GM21526 (cell line): ENCODE results near the gene AMDHD1.

ENCODE experiments used
- ATAC-seq: cut with Tn5 transposase; IDR thresholded peaks from one replicate; pipeline ENCODE4 v1.9.1; 2021; ENCODE audit warnings: moderate library complexity; ENCODE audit not compliant: unreplicated experiment, low FRiP score

AMDHD1 gene, protein sequence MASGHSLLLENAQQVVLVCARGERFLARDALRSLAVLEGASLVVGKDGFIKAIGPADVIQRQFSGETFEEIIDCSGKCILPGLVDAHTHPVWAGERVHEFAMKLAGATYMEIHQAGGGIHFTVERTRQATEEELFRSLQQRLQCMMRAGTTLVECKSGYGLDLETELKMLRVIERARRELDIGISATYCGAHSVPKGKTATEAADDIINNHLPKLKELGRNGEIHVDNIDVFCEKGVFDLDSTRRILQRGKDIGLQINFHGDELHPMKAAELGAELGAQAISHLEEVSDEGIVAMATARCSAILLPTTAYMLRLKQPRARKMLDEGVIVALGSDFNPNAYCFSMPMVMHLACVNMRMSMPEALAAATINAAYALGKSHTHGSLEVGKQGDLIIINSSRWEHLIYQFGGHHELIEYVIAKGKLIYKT

DNA sequence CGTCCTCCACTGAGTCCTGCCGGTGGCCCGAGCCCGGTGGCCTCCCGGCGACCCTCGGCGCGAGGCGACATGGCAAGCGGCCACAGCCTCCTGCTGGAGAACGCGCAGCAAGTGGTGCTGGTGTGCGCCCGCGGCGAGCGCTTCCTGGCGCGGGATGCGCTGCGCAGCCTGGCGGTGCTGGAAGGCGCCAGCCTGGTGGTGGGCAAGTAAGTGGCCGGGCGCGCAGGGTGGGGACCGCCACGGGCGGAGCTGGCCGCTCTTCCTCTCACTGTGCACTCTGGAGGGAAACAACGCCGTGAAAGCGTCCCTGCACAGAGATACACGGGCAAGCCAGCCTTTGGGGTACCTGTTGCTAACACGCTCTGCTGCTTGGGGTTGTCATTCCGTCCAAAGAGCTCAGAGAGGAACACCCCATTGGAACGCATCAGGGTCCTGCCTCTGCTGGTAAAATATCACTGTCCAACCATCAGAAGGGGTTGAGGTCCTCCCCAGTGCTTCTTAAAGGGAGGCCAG, at the start of gene AMDHD1:
Gene AMDHD1 (plus strand): TSS at position 2 of the 513 bp plus-strand sequence. CDS start 68 bp downstream, at position 70.
- ATAC-seq, result peak; percentile 61

DNA sequence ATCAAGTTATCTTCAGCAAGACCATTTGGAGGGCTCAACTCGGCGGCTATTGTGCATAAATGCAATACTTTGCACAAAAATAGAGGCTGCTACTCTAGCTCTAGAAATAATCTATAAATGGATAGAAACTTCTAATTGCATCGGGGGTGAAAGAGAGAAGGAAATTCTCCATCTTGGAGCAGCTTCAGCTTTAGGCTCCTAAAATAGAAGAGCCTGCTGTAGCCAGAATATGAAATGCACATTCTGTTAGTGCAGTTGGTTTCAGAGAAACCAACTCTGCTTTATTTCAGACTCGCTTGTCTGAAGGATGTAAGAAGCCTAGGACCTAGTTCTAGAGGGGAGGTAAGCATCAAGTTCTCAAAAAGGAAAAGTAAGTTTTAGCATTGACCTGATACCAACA, 46.3 kb upstream of the AMDHD1 start:
- ATAC-seq, result no peak

DNA sequence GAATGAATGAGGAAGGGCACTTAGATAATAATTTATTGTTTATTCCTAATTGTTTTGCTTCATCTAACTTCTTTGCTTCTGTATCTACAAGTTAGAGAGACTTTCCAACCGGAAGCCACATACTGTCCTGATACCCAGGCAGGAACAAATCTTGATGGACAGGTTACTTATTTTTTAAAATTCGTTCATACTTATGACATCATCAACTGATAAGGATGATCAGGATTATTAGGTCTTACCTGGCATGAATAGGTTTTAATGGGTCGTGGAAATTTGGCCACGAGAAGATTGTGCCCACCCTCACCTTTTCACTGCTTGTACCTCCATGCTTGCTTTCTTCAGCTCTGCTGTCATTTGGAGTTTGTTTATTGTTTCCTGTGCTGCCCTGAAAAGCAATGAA, 45.0 kb upstream of the AMDHD1 start:
- no peak for ATAC-seq

DNA sequence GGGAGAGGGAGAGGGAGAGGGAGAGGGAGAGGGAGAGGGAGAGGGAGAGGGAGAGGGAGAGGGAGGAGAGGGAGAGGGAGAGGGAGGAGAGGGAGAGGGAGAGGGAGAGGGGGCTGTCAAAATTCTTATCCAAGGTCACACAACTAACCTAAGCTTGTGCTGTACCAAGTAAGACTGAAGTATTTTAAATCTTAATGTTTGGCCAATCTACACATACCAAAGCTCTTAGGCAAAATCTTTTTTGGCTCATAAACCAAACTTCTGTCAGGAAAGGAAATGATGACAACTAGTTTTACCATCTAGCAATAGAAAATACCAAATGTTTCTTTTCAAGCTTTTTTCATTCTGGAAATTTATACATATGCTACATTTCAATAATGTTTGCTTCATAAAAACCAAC, 34.6 kb upstream of the AMDHD1 start:
- no peak for ATAC-seq

DNA sequence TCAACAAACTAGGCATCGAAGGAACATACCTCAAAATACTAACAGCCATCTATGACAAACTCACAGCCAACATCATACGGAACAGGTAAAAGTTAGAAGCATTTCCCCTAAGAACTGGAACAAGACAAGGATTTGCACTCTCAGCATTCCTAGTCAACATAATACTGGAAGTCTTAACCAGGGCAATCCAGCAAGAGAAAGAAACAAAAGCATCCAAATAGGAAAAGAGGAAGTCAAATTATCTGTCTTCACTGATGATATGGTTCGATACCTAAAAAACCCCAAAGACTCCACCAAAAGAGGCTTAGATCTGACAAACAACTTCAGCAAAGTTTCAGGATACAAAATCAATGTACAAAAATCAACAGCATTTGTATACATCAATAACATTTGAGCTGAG, 33.3 kb upstream of the AMDHD1 start:
- ATAC-seq, result no peak

DNA sequence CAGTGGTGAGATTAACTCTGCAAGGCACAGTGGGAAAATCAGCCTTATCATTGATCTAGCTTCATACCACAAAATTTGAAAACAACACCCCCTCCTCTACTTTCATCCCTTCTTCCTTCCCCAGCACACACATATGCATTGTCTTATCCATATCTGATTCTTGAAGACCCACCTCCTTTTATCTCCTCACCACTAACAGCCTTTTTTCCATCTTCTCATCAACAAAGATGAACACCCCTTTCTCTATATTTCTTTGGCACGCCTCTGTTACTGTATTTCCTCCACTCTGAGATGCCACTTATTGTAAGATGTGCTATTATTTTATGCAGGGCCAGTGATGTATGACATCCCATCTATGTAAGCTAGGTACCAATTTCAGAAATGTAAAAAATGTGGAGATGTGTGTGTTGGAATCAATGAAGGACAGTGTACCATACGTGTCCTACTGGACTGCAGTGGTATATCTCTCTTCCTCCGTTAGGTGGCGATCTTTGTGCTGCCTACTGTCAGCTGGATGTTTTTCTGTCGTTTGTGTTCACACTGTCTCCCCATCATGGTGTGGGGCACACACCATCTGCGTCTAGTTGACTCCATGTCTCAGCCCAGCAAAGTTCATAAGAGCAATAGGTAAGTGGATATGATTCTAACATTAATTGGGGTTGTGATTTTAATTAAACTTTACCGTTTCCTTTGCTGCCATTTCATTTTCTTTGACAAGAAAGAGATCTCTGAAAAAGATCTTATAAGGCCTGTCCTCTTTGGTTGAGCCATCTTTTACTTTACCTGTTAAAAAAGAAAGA, 24.7 kb upstream of the AMDHD1 start:
- peak; percentile 85 for ATAC-seq

DNA sequence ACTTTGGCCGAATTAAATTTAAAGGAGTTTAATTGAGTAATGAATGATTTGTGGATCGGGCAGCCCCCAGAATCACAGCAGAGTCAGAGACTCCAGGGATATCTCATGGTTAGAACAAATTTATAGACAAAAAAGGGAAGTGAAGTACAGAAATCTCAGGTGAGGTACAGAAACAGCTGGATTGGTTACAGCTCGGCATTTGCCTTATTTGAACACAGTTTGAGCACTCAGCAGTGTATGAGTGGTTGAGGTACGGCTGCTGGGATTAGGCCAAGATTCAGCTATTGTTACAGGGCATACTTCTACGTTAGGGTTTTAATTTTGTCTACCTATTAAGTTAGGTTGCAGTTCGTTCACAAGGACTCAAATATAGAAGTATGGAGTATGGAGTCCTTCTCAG, 24.0 kb upstream of the AMDHD1 start:
- no peak for ATAC-seq

DNA sequence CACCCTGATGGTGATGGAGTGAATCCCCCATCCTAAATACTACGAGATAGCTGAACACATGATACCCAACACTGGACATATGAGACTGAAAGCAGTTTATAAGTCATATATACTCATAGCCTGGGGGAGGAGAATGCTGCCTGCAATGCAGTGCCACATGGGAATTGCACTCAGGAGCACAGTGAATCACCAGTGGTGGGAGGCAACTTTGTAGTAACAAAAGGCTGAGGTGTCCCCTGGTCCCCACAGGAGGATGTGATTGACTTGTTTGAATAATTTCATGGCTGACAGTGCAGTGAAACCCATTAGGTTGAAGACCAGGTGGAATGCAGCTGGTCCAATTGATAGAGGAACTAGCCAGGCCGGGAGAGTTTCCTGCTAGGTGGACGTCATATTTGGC, 20.9 kb upstream of the AMDHD1 start:
- ATAC-seq, result no peak

DNA sequence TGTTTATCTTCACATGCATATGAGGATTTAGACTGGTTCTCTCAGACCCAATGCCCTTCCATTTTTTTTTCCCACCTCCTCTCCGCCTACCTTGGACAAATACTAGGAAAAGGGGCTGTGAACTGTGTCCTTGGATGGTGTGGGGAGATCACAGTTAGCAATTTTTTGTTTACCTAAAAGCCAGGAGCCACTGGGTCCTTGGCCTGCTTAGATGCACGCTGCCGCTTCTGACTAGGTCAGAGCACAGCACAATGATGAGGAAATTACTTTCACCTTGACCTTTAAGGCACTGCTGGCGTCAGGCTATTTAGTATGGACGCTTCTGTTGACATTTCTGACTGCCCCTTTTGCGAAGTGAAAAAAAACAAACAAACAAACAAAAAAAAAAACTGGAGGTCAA, 2.6 kb upstream of the AMDHD1 start:
- ATAC-seq, result no peak

DNA sequence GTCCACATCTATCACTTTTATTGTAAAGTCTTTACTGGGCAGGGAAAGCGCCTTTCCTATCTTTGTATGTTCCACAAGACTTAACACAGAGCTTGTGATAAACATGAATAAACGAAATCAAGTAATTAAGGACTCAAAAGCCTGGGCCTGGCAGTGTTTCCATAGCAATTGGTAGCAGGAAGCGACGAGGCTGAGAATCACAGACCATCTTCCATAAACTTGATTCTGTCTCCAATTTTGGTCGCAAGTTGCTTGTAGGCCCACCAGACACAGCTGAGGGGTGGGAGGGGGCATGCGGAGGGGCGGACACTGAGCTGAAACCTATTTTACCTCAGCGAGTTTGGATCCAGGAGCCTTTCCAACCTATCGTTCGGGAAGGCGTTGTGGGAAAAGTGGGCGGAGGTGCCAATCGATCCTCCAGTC, 1.0 kb upstream of the AMDHD1 start:
- ATAC-seq, result no peak

DNA sequence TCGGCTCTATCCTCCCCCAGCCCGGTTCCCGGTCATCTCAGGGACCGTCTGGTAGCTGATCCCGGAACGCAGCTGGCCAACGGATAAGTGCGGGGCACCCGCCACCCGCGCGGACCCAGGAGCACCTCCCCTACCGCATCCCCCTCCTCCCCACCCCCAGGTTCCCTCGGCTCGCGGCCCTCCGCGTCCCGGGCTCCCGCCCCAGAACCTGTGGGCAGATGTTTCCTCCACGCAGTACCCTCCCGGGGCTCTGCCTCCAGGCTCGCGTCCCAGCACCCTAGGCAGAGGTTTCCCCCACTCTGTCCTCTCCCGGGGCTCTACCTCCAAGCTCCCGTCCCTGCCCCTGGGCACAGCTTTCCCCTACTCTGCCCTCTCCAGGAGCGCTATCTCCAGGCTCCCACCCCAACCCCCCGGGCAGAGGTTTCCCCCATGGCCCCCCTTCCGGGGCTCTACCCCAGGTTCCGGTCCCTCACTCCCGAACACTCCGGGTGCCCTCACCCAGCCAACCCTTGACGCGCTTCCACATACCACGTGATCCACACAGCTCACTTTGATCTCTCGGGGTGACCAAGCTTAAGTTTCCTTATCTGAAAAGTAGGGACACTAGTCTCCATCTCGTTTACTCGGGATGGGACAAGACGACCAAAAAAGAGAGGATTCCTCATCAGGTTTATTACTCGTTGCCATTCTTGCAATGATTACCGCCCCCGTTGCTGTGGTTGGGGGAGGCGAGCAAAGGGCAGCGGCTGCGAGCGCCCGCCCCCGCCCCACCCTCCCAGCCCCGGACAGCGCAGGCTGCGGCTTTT, 404 bp upstream of the AMDHD1 start, which contains the start of gene CCDC38:
Gene CCDC38 (minus strand): TSS at position 91 of the 806 bp plus-strand sequence. CDS start 6,105 bp downstream, outside the sequence.
- ATAC-seq, result peak; percentile 98

DNA sequence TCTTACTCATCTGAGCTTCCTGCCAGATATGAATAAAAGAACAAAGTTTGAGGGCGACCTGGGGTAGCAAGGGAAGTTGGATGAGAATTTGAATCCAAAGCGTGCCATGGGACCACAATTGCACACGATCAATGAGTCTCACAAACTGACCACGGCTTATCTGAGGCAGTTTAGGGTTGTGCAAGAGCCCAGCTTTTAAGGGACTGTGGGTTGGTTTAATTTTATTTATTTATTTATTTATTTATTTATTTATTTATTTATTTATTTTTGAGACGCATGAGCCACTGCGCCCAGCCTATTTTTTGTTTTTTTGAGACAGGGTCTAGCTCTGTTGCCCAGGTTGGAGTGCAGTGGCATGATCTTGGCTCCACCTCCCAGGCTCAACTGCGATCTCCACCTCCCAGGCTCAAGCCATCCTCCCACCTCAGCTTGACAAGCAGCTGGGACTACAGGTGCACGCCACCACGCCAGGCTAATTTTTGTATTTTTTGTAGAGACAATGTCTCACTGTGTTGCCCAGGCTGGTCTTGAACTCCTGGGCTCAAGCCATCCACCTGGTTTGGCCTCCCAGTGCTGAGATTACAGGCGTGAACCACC, 1.1 kb downstream of the AMDHD1 start:
- ATAC-seq, result no peak

DNA sequence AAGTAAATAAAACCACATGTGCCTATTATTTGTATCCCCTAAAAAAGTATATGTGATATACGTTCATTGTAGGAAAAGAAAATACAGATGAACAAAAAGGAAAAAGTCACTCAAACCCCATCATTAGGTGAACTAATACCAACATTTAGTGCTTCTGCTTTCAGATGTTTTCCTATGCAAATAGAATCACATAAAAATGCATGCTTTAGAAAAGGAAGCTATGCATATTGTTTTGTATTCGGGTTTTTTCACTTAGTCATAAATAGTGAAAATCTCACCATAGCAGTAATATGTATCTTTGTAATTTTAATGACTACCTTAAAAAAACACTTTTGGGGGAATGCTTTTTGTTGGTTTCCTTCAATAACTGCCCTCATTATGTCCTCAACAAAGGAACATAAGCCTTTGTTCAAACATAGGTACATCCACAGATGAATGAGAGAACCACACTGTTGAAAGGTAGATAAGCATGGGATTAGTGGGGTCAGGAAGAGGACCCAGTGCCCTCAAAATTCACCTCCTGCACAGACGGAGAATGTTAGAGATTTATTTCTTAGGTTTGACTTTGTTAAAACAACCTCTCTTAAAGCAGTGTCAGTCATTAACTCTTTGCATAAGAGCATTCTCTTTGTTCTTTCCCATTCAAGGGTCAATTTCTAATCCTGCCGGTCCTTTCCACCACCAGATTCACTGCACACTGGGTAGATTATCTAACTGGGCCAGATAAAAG, 6.5 kb downstream of the AMDHD1 start:
- ATAC-seq, result no peak

DNA sequence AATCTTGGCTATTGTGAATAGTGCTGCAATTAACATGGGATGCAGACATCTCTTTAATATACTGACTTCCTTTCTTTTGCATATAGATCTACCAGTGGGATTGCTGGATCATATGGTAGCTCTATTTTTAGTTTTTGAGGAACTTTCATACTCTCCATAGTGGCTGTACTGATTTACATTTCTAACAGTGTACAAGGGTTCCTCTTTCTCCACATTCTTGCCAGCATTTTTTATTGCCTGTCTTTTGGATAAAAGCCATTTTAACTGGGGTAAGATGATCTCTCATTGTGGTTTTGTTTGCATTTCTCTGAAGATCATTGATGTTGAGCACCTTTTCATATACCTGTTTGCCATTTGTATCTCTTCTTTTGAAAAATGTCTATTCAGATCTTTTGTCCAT, 8.4 kb downstream of the AMDHD1 start:
- no peak for ATAC-seq

DNA sequence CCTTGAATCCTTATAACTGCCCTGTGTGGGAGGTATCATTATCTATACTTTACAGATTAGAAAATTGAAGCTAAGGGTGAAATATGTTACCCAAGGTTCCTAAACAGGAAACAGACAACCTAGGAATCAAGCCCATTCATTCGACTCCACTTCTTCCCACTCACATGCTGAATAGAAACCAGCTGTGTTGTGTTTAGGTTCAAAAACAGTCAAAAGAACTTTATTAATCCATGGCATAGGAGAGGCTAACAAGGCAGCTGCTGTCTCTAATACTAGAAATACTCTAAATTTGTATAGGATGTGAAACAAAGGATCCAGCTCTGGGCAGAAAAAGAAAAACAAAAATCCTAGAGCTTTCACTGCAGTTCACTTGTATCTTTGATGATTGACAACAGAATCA, 9.9 kb downstream of the AMDHD1 start:
- no peak for ATAC-seq

DNA sequence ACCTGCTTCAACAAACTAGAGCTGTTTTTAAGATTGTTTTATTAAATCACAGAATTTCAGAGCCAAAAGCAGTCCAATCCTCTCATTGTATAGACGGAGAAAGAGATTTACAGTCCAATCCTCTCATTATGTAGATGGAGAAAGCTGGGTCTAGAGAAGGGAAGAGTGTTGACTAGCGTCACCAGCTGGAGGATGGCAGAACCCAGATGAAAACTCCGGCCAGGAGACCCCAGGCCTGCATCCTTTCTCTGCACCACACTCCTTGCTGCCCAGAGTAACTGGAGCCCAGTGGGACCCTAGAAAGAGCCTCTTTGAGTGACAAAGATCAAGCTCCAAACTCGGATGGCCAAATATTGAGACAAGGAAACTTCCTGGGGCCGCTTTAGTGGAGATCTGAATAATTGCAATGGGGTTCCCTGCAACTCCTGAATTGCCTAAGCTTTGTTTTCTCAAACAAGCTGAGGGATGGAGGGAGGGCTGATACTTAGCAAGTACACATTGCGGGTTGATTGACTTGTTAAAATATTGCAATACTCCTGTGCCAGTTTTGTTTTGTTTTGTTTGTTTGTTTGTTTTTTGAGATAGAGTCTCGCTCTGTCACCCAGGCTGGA, 12.5 kb downstream of the AMDHD1 start:
- no peak for ATAC-seq

DNA sequence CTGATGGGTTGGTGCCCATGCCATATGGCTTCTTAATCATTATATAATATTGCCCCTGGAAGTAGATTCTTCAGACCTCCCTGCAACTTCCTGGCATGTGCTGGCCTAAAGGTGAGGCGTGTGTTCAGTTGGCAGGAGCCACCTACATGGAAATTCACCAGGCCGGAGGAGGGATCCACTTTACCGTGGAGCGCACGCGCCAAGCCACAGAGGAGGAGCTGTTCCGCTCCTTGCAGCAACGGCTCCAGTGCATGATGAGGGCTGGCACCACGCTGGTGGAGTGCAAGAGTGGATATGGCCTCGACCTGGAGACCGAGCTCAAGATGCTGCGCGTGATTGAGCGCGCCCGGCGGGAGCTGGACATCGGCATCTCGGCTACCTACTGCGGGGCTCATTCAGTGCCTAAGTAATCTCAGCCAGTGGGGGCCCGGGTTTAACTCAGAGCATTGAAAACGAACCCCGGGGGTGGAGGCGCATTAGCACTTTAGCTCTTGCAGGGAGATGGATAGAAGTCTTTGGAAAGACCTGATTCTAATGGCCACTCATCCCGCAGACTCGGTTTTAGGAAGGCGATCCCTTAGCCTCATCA, 13.5 kb downstream of the AMDHD1 start:
- ATAC-seq, result no peak

DNA sequence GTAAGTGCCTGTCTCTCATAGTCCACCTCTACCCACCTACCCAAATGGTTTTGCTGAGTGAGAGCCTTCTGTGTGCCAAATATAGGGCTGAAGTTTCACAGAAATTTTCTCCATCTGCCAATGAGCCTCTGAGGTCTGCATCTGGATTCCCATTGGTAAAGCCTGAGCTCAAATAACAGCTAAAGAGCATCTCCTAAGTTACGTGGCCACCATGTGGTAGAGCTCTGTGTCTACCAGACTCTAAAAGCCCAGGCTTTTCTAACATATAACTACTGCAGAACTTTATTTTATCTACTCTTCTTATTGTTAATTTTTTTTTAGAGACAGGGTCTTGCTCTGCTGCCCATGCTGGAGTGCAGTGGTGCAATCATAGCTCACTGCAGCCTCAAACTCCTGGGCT, 16.0 kb downstream of the AMDHD1 start:
- no peak for ATAC-seq

DNA sequence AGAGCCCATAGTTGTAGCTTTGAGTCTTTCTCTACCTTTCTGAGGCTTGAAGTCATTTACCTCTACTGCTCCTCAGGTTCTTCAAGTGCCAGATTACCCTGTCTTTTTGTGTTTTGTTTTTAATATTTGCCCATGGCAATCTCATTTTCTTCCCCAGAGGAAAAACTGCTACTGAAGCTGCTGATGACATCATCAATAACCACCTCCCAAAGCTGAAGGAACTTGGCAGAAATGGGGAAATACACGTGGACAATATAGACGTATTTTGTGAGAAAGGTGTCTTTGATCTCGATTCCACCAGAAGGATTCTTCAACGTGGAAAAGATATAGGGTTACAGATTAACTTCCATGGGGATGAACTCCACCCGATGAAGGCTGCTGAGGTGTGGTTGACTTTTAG, 17.1 kb downstream of the AMDHD1 start:
- ATAC-seq, result no peak
